HepG2 (cell line): Measurements from ENCODE around the gene NRBP1. TPM values are rescaled to one million over a fixed set of nuclear protein-coding genes. Genes with fewer than 3 reads are reported as not detected.

ENCODE experiments used
- AKNA ChIP-seq: sonication (generic); formaldehyde crosslinking; IDR thresholded peaks from 2 replicates; pipeline ENCODE4 v1.4.0; 2020; ENCODE audit warnings: missing genetic modification reagents, borderline replicate concordance
- ASH2L ChIP-seq: fragments of 300-600, 200-600 bp; sonication (generic); IDR thresholded peaks from 2 replicates; pipeline ENCODE4 v1.7.0; 2017; ENCODE audit warnings: low read depth, mild to moderate bottlenecking, moderate library complexity, mixed read lengths, low read length; ENCODE audit not compliant: insufficient read length
- ATF7 ChIP-seq, 2 experiments: fragments of 450-650 bp in 1 of 2; sonication (generic) in 1 of 2; formaldehyde crosslinking in 1 of 2; IDR thresholded peaks; 2 replicates each; pipeline versions ENCODE4 v1.4.0 to v1.6.1; 2016 to 2020; ENCODE audit warnings: antibody characterized with exemption in 1 of 2, mild to moderate bottlenecking in 1 of 2, missing genetic modification reagents in 1 of 2
- CAMTA2 ChIP-seq: sonication (generic); formaldehyde crosslinking; IDR thresholded peaks from 2 replicates; pipeline ENCODE4 v1.4.0; 2020; ENCODE audit warnings: mild to moderate bottlenecking, missing genetic modification reagents, borderline replicate concordance
- CC2D1A ChIP-seq: sonication (generic); formaldehyde crosslinking; IDR thresholded peaks from 2 replicates; pipeline ENCODE4 v1.8.1; 2023; ENCODE audit warnings: mild to moderate bottlenecking, missing genetic modification reagents
- DR1 ChIP-seq: sonication (generic); formaldehyde crosslinking; IDR thresholded peaks from 2 replicates; pipeline ENCODE4 v1.8.0; 2021; ENCODE audit warnings: mild to moderate bottlenecking, missing genetic modification reagents, inconsistent platforms
- DRAP1 ChIP-seq: IDR thresholded peaks from 2 replicates; pipeline ENCODE4 v1.6.1; 2016; ENCODE audit warnings: missing genetic modification reagents, missing compliant biosample characterization
- HMG20B ChIP-seq: conservative IDR thresholded peaks from 2 replicates; pipeline ENCODE4 v1.6.1; 2016; ENCODE audit warnings: missing genetic modification reagents, missing compliant biosample characterization
- KAT8 ChIP-seq: IDR thresholded peaks from 2 replicates; pipeline ENCODE4 v1.6.1; 2016; ENCODE audit warnings: missing genetic modification reagents, missing compliant biosample characterization
- NFKBIZ ChIP-seq: IDR thresholded peaks from 2 replicates; pipeline ENCODE4 v1.6.1; 2018; ENCODE audit warnings: missing genetic modification reagents, missing compliant biosample characterization
- SOX6 ChIP-seq, 2 experiments: fragments of 450-650 bp in 1 of 2; sonication (generic) in 1 of 2; formaldehyde crosslinking in 1 of 2; IDR thresholded peaks; 2 replicates each; pipeline versions ENCODE4 v1.4.0 to v1.6.1; 2017 to 2020; ENCODE audit warnings: antibody characterized with exemption in 1 of 2, mild to moderate bottlenecking in 1 of 2, missing genetic modification reagents in 1 of 2
- TSC22D2 ChIP-seq: sonication (generic); formaldehyde crosslinking; IDR thresholded peaks from 2 replicates; pipeline ENCODE4 v1.5.1; 2020; ENCODE audit warnings: missing genetic modification reagents, mild to moderate bottlenecking, borderline replicate concordance
- ZMAT3 ChIP-seq: sonication (generic); formaldehyde crosslinking; conservative IDR thresholded peaks from 2 replicates; pipeline ENCODE4 v1.7.0; 2021; ENCODE audit warnings: missing genetic modification reagents
- ZNF282 ChIP-seq: fragments of 450-650 bp; IDR thresholded peaks from 2 replicates; pipeline ENCODE4 v1.6.1; 2018; ENCODE audit not compliant: partially characterized antibody
- ZNF441 ChIP-seq: sonication (generic); formaldehyde crosslinking; IDR thresholded peaks from 2 replicates; pipeline ENCODE4 v1.7.0; 2021; ENCODE audit warnings: missing genetic modification reagents, borderline replicate concordance
- ZNF572 ChIP-seq: sonication (generic); formaldehyde crosslinking; IDR thresholded peaks from 2 replicates; pipeline ENCODE4 v1.5.1; 2020; ENCODE audit warnings: mild to moderate bottlenecking, missing genetic modification reagents
- ZNF616 ChIP-seq: sonication (generic); formaldehyde crosslinking; IDR thresholded peaks from 2 replicates; pipeline ENCODE4 v1.5.0; 2020; ENCODE audit warnings: low read depth, mild to moderate bottlenecking, missing genetic modification reagents
- ZNF788 ChIP-seq: sonication (generic); formaldehyde crosslinking; IDR thresholded peaks from 2 replicates; pipeline ENCODE4 v1.5.0; 2020; ENCODE audit warnings: mild to moderate bottlenecking, missing genetic modification reagents, borderline replicate concordance
- ZNF83 ChIP-seq: sonication (generic); formaldehyde crosslinking; IDR thresholded peaks from 2 replicates; pipeline ENCODE4 v1.4.0; 2020; ENCODE audit warnings: missing genetic modification reagents, mild to moderate bottlenecking, borderline replicate concordance
- ZNF878 ChIP-seq: sonication (generic); formaldehyde crosslinking; IDR thresholded peaks from 2 replicates; pipeline ENCODE4 v1.8.1; 2023; ENCODE audit warnings: mild to moderate bottlenecking, missing genetic modification reagents, moderate library complexity
- polyA plus RNA-seq, 8 experiments: library from polyadenylated mRNA; depleted of rRNA in 3 of 8; stranded (reverse) in 7 of 8; unstranded in 1 of 8; fragments of >200 nt; fragmentation: Illumina TruSeq in 4 of 8; extraction: Trizol in 4 of 8; gene quantifications; 2 replicates each; pipeline versions ENCODE4 v1.2.1 to v1.2.3, GENCODE V29; 2011 to 2016; ENCODE audit warnings: low read depth in 4 of 8, missing spikeins in 1 of 8, mixed read lengths in 1 of 8; ENCODE audit not compliant: insufficient read depth in 1 of 8
- total RNA-seq, 5 experiments: library from RNA; depleted of rRNA; stranded (reverse); fragments of >200 nt; fragmentation: Illumina TruSeq; extraction: Trizol; gene quantifications; 2 replicates each; pipeline ENCODE4 v1.2.3, GENCODE V29; 2016; ENCODE audit warnings: low read depth in 1 of 5
- TF ChIP-seq, protein P1 (sequence below): sonication (generic); formaldehyde crosslinking; IDR thresholded peaks from 2 replicates; pipeline ENCODE4 v1.8.1; 2023; ENCODE audit warnings: mild to moderate bottlenecking, moderate library complexity, missing genetic modification reagents
- TF ChIP-seq, protein P2 (sequence below): sonication (generic); formaldehyde crosslinking; IDR thresholded peaks from 2 replicates; pipeline ENCODE4 v1.8.0; 2022; ENCODE audit warnings: mild to moderate bottlenecking, missing genetic modification reagents

The NRBP1 gene
- total and polyA plus RNA-seq, 2 of the 13 experiments (the other 11 are each of a cell fraction or from before 2014, with no cell fraction given), result 165 to 240 TPM

- TF ChIP-seq ZNF788 (CRISPR knock-in tag) (no peak), TSC22D2 (CRISPR knock-in tag) (no peak), HMG20B (CRISPR knock-in tag) (no peak), ZNF878 (no peak), DRAP1 (CRISPR knock-in tag) (peak; percentile 39; the same call in 1 of the 2 replicates), CAMTA2 (CRISPR knock-in tag) (no peak), ZNF83 (CRISPR knock-in tag) (no peak), CC2D1A (CRISPR knock-in tag) (no peak), ZMAT3 (no peak; the same call in 1 of the 2 replicates), AKNA (no peak), NFKBIZ (CRISPR knock-in tag) (no peak), ZNF441 (CRISPR knock-in tag) (0 out of 2 replicates have a peak, but pooled peaks have one; percentile 31), KAT8 (CRISPR knock-in tag) (0 out of 2 replicates have a peak, but pooled peaks have one; percentile 41), ZNF282 (no peak), ASH2L (peak; percentile 92), DR1 (CRISPR knock-in tag) (no peak), ZNF616 (no peak), SOX6 (IDR thresholded peaks at IDR 0.05) (no peak), SOX6 (CRISPR knock-in tag; IDR thresholded peaks at IDR 0.05) (peak; percentile 13; the same call in 1 of the 2 replicates), ATF7 (IDR thresholded peaks at IDR 0.05) (0 out of 2 replicates have a peak, but pooled peaks have one; percentile 12), ATF7 (CRISPR knock-in tag; IDR thresholded peaks at IDR 0.05) (no peak), ZNF572 (CRISPR knock-in tag) (no peak)
- TF ChIP-seq, protein P1, sequence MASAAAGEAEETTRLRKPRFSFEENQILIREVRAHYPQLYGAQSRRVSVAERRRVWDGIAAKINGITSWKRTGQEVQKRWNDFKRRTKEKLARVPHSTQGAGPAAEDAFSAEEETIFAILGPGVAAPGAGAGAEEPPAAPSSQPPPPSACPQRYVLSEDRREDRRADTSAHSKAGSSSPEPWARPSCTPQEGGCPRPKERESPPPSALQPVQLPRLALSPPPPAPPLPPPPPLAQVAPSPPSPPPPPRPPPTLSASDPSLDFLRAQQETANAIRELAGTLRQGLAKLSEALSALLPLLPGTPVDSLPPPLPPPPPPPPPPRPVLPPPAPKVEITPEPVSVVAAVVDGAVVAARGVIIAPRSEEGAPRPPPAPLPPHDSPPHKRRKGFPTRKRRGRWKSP, result no peak
- TF ChIP-seq, protein P2, sequence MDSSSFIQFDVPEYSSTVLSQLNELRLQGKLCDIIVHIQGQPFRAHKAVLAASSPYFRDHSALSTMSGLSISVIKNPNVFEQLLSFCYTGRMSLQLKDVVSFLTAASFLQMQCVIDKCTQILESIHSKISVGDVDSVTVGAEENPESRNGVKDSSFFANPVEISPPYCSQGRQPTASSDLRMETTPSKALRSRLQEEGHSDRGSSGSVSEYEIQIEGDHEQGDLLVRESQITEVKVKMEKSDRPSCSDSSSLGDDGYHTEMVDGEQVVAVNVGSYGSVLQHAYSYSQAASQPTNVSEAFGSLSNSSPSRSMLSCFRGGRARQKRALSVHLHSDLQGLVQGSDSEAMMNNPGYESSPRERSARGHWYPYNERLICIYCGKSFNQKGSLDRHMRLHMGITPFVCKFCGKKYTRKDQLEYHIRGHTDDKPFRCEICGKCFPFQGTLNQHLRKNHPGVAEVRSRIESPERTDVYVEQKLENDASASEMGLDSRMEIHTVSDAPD, result no peak
Observed at GRCh38 chr2:27412419-27413152, 15.8 kb upstream of the NRBP1 start (continued).
